Fibroblast of skin of left biceps (primary cell): ENCODE data around the gene TOX2.

ENCODE experiments used
- DNase-seq, 2 experiments: peaks; one replicate each; pipeline ENCODE4 v3.0.0-alpha.2; 2013; ENCODE audit warnings: low read depth in 2 of 2

The TOX2 gene

DNA sequence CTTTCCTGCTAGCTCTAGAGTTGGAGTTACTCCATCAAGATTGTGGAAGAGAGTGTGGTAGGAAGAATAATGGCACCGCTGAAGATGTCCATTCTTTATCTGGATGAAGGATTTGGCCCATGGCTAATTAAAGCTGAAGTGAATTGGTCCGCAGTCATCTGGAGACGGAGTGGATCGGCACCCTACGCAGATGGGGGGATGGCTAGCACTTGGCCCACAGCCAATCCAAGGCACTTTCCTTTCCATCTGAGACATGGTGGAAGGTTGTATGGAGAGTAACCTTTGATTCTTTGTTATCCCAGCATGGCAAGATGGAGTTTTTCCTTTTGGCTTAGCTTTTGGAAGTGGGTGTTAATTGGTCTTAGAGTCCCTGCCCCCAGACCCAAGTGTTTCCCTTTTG is 184.0 kb downstream of the TOX2 start:
- no peak for DNase-seq

DNA sequence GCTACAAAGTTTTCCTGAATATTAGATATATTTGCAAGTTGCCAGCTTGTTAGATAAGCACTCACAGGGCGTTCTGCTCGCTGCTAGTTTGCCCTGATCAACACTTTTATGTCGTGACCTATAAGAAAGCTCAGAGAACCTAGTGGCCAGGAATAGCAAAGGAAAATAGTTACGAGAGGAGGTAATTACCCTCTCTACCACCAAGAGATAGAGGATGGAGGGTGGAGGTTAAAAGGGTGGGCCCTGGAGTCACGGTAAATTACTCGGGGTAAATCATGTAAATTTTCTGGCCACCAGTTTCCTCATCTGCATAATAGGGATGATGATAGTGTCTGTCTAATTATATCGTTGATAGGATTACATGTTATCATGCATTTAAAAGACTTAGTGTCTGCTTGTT is 185.2 kb downstream of the TOX2 start:
- no peak for DNase-seq

- DNase-seq = no peak
These were observed 187.9 kb downstream of the TOX2 start for GRCh38 chr20:44102582-44102981.

- peak; percentile 17 to 24 for DNase-seq
These were observed 190.3 kb downstream of the TOX2 start for GRCh38 chr20:44104798-44105517.

DNA sequence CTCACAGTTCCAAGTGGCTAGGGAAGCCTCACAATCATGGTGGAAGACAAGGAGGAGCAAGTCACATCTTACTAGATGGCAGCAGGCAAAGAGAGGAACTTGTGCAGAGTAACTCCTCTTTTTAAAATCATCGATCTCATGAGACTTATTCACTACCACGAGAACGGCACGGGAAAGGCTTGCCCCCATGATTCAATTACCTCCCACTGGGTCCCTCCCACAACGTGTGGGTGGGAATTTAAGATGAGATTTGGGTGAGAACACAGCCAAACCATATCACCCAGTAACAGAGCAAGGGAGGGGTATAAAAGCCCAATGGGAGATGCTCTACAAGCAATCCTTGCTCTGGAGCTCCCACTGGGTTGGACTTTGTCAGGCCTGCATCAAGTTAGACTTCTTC is 192.0 kb downstream of the TOX2 start:
- no peak for DNase-seq

- DNase-seq = no peak
These were observed 195.3 kb downstream of the TOX2 start for GRCh38 chr20:44109951-44110361.

- no peak for DNase-seq
These were observed 196.3 kb downstream of the TOX2 start for GRCh38 chr20:44110816-44111568.

DNA sequence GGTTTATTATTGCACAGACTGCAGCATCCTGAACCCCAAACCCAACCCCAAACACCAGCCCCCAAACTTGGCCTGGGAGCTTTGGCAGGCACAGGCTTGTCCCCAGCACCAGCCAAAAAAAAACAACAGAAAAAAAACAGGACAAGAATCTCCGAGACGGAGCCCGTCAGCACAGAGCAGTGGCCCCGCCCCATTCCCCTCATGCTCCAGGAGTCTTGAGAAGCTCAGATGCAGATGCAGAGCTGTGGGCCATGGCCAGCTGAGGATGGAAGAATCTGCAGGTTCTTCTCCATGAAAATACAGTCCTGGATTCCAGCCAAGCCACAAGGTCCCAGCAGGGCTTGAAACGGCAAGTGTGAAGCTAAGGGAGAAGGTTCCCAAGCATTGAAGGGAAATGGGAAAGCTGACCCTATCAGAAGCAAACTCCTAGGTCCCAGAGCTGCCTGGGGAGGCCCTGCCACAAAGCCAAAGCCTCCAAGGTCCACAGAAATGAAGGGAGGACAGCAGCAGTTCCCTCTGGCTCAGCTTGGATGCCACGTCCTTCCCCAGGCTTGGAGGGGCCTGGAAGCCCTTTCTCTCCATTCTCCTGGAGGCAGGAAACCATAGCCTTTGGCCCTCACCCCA is 197.2 kb downstream of the TOX2 start:
- peak in 1 of 2 experiments; percentile 4 for DNase-seq

DNA sequence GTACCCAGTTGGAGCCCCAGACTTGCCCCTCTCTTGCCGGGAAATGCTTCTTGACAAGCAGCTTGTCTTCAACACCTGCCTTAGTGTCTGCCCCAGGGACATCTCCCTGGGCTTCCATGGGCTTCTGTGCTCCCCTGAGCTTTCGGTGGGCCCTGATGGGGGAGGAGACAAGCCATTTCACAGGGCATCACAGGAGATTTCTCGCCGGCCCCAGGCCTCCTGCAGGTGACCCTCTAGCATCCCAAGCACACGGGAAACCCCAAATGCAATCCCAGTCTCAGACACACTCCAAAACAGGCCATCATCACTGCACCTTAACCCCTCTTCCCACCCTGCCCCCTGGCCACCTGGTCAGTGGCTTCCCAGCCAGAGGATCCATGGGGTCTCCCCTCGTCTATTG is 197.8 kb downstream of the TOX2 start:
- no peak for DNase-seq

DNA sequence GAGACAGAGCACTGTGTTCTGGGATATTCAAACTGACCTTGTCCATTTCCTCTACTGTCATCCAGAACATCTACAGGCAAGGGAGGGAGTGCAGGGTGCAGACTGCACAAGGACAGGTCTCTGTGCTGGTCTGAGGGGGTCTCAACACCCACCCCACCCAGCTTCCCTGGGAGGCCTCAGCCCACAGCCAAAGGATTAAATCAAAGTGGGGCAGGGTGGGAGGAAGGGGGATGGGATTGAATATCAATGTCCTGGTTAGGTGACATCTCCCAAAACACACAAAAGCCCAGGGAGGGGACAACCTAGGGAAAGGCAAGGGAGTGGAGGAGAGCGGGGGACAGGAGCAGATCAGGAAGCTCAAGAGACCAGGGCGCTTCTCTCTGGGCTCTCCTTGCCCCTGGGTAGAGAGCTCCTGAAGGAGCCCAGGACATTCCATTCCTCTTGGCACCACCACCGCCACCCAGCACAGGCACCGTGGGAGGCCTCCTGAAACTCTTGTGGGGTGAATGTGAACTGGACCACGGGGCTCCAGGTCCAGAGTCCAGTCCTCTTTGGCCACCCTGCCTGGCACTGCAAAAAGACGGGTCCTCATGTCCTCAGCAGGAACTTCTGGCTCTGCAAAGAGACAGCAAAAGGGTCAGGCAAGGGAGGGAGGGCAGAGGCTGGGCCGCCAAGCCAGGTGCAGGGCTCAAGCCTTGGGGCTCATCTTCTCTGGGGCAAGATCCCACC is 198.4 kb downstream of the TOX2 start:
- DNase-seq = no peak

GRCh38 chr20:44113618-44114376 is 199.1 kb downstream of the TOX2 start:
- DNase-seq = no peak

- DNase-seq = no peak
These were observed 200.5 kb downstream of the TOX2 start for GRCh38 chr20:44115181-44115580.

DNA sequence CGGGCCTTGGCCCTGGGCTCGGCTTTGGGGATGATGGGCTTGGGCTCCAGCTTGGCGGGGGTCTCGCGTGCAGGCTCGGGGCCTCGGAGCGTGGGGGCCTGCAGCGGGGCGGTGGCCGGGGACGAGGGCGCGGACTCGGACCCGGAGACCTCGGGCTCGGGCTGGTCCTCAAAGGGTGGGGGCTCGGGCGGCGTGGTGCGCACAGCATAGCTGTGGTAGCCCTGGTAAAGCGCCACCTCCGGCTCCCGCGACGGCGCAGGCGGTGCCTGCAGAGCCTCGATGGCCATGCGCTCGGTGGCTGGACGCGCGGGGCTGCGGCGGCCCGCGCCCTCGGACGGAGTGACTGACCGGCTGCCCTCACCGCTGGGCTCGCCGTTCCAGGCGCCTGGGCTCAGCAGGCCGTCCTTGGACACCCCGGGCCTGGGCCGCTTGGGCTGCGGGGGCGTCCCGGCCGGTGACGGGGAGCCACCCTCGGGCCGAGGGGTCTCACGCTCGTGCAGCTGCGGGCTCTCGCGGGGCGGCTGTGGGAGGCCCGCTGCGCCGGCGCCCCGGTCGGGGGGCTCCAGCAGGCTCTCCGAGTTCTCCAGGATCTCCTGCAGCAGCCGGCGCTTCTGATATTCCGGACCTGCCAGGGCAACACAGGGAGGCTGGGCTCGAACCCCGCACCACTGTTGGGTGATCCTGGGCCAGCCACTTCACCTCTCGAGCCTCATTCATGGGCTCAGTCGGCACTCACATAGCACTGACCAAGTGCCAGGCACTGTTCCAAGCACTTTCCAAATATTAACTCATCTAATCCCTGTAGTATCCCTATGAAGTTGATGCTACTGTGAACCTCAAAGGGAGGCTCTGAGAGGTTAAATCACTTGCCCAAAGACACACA is 201.4 kb downstream of the TOX2 start:
- no peak for DNase-seq

GRCh38 chr20:44117296-44118184 is 202.9 kb downstream of the TOX2 start:
- no peak for DNase-seq

- no peak for DNase-seq
These were observed 203.8 kb downstream of the TOX2 start for GRCh38 chr20:44118185-44119033.
